Fibroblast of lung (primary cell): ENCODE results near the gene COLEC12. TPM values are rescaled to one million over a fixed set of nuclear protein-coding genes. Genes with fewer than 3 reads are reported as not detected.

Experiments
- DNase-seq, 2 donors: peaks; one replicate each; pipeline versions ENCODE4 v3.0.0 to v3.0.0-alpha.2; 2010; ENCODE audit warnings: low read depth in 2 of 2
- H2AFZ ChIP-seq: 2 replicates; pipeline ENCODE4 v1.5.1; 2012; ENCODE audit warnings: low read length, control low read depth, inconsistent platforms
- H3K27ac ChIP-seq: 2 replicates; pipeline ENCODE4 v1.5.1; 2011; ENCODE audit warnings: low read length, control low read depth; ENCODE audit not compliant: insufficient read depth
- H3K27me3 ChIP-seq: 2 replicates; pipeline ENCODE4 v1.5.1; 2011; ENCODE audit warnings: mild to moderate bottlenecking, low read length; ENCODE audit not compliant: control insufficient read depth, insufficient read depth
- H3K36me3 ChIP-seq: 2 replicates; pipeline ENCODE4 v1.5.1; 2011; ENCODE audit warnings: low read length; ENCODE audit not compliant: control insufficient read depth, insufficient read depth
- H3K4me1 ChIP-seq: 2 replicates; pipeline ENCODE4 v1.5.1; 2011; ENCODE audit warnings: low read length; ENCODE audit not compliant: control insufficient read depth, insufficient read depth; ENCODE audit errors: extremely low read depth
- H3K4me2 ChIP-seq: 2 replicates; pipeline ENCODE4 v1.5.1; 2011; ENCODE audit warnings: low read length, control low read depth; ENCODE audit not compliant: insufficient read depth; ENCODE audit errors: extremely low read depth
- H3K4me3 ChIP-seq, 4 experiments: fragments of 200-600 bp in 1 of 4; sonication (generic) in 1 of 4; replicated peaks in 1 of 4; 2 replicates each; pipeline ENCODE4 v1.5.1; 2011 to 2016; ENCODE audit warnings: low read length in 4 of 4, low read depth in 3 of 4, mild to moderate bottlenecking in 3 of 4, control low read depth in 2 of 4, inconsistent platforms in 1 of 4, mixed read lengths in 1 of 4; ENCODE audit not compliant: insufficient read depth in 1 of 4; ENCODE audit errors: control extremely low read depth in 1 of 4
- H3K79me2 ChIP-seq: 2 replicates; pipeline ENCODE4 v1.5.1; 2012; ENCODE audit warnings: mild to moderate bottlenecking, low read length, inconsistent platforms; ENCODE audit not compliant: control insufficient read depth, insufficient read depth
- H3K9ac ChIP-seq: 2 replicates; pipeline ENCODE4 v1.5.1; 2011; ENCODE audit warnings: mild to moderate bottlenecking, low read length, control low read depth; ENCODE audit not compliant: insufficient read depth
- H3K9me3 ChIP-seq: 2 replicates; pipeline ENCODE4 v1.5.1; 2012; ENCODE audit warnings: low read depth, low read length; ENCODE audit not compliant: control insufficient read depth, insufficient read depth
- H4K20me1 ChIP-seq: 2 replicates; pipeline ENCODE4 v1.5.1; 2011; ENCODE audit warnings: low read length; ENCODE audit not compliant: control insufficient read depth, insufficient read depth; ENCODE audit errors: extremely low read depth
- EZH2 ChIP-seq: IDR thresholded peaks from 2 replicates; pipeline ENCODE4 v1.5.1; 2012; ENCODE audit warnings: low read length, control low read depth, mild to moderate bottlenecking; ENCODE audit errors: missing control alignments
- polyA plus RNA-seq, 2 donors: library from polyadenylated mRNA; depleted of rRNA in 1 of 2; stranded (reverse) in 1 of 2; unstranded in 1 of 2; fragments of >200 nt; gene quantifications; 2 replicates each; pipeline ENCODE4 v1.2.1, GENCODE V29; 2011 to 2012; ENCODE audit warnings: missing spikeins in 1 of 2
- total RNA-seq: library from RNA; depleted of rRNA; stranded (reverse); fragments of >200 nt; gene quantifications from 2 replicates; pipeline ENCODE4 v1.2.1, GENCODE V29; 2014
- TF ChIP-seq, protein P1 (sequence below), 2 donors: IDR thresholded peaks in 1 of 2; conservative IDR thresholded peaks in 1 of 2; 1 replicate in 1 of 2; 2 replicates in 1 of 2; pipeline ENCODE4 v1.5.1; 2011 to 2012; ENCODE audit warnings: low read length in 2 of 2, control low read depth in 1 of 2, inconsistent platforms in 1 of 2, low read depth in 1 of 2, mild to moderate bottlenecking in 1 of 2

COLEC12 gene
- total and polyA plus RNA-seq, 2 donors (not counting 1 experiment from before 2014, with no cell fraction given), result 20.0 to 24.8 TPM

DNA sequence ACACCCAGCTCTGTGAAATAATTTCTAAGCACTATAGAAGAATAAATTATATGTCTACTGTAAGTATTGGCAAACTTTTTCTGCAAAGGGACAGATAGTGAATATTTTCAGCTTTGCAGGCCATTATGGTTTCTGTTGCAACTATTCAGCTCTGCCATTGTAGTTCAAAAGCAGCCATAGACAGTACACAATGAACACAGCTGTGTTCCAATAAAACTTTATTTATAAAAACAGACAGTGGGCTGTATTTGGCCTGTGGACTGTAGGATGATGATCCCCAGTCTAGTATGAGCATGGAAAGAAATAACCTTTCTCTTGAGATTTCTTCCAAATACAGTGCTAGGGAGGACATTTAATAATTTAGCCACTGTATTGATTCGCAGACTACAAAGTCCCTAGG lies 197.5 kb downstream of the COLEC12 start:
- Histone ChIP-seq H4K20me1 (no peaks in the 10 kb centered on the region), H2AFZ (no peak overlapping the region), H3K27ac (no peak overlapping the region), H3K4me1 (no peaks in the 10 kb centered on the region), H3K36me3 (no peaks in the 10 kb centered on the region), H3K79me2 (no peaks in the 10 kb centered on the region), H3K4me2 (no peak overlapping the region), H3K9me3 (no peaks in the 10 kb centered on the region), H3K4me3 (no peak overlapping the region), H3K9ac (no peak overlapping the region), H3K27me3 (peaks cover 17% of the 10 kb centered on the region)
- TF ChIP-seq EZH2, result no peak
- no peak for DNase-seq

DNA sequence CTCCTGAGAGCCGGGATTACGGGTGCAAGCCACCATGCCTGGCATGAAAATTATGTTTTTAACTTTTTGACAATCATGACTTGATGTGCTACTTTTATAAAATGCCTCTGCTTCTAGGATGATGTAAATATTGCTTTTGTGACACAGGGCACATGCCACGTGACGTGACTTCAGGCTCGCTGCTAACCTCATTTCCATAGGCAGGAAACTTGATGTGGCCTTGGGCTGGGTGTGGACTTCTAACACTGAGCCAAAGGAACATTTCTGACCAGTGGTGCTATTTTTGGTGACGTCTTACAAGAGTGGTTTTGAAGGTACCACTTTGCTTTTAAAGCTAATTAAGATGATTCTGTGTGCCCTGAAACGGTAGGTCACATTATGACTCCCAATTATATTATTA lies 198.4 kb downstream of the COLEC12 start:
- no peak for DNase-seq
- no peaks in the 10 kb centered on the region for H4K20me1 ChIP-seq
- no peak overlapping the region for H3K4me2 ChIP-seq
- H3K36me3 ChIP-seq, result no peaks in the 10 kb centered on the region
- H3K4me3 ChIP-seq, result no peak overlapping the region
- H3K9ac ChIP-seq, result no peak overlapping the region
- H3K27ac ChIP-seq, result no peak overlapping the region
- H3K4me1 ChIP-seq, result no peaks in the 10 kb centered on the region
- no peak overlapping the region for H2AFZ ChIP-seq
- H3K9me3 ChIP-seq, result no peaks in the 10 kb centered on the region
- H3K79me2 ChIP-seq, result no peaks in the 10 kb centered on the region
- no peak for TF ChIP-seq EZH2
- TF ChIP-seq, protein P1, sequence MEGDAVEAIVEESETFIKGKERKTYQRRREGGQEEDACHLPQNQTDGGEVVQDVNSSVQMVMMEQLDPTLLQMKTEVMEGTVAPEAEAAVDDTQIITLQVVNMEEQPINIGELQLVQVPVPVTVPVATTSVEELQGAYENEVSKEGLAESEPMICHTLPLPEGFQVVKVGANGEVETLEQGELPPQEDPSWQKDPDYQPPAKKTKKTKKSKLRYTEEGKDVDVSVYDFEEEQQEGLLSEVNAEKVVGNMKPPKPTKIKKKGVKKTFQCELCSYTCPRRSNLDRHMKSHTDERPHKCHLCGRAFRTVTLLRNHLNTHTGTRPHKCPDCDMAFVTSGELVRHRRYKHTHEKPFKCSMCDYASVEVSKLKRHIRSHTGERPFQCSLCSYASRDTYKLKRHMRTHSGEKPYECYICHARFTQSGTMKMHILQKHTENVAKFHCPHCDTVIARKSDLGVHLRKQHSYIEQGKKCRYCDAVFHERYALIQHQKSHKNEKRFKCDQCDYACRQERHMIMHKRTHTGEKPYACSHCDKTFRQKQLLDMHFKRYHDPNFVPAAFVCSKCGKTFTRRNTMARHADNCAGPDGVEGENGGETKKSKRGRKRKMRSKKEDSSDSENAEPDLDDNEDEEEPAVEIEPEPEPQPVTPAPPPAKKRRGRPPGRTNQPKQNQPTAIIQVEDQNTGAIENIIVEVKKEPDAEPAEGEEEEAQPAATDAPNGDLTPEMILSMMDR (conservative IDR thresholded peaks at IDR 0.05 in 1 of 2, IDR thresholded peaks at IDR 0.05 in 1 of 2; ENCODE audit: low read depth in 1 of 2, low read length in 2 of 2), result no peak
- peaks cover 16% of the 10 kb centered on the region for H3K27me3 ChIP-seq

DNA sequence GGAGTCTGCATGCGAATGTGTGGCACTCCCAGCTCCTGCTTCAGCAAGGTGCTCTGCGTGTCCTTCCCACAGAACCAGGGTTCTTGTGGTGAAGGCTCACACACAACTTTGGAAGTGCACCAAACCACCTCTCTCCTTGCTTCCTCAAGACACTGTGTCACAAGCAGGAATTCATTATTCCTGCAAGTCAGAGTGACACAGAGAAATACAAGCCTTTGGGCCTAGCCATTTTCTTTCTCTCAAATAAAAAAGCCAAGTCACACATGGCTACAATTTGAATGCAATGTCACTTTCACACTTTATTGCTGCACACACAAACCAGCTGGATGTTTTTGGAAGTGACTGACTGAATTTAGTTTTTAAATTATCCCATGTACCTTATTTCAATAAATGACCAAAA lies 202.6 kb downstream of the COLEC12 start:
- no peaks in the 10 kb centered on the region for H4K20me1 ChIP-seq
- TF ChIP-seq, protein P1 (conservative IDR thresholded peaks at IDR 0.05 in 1 of 2, IDR thresholded peaks at IDR 0.05 in 1 of 2; ENCODE audit: low read depth in 1 of 2, low read length in 2 of 2), result no peak
- TF ChIP-seq EZH2, result no peak
- H3K4me2 ChIP-seq, result no peak overlapping the region
- no peak overlapping the region for H3K9ac ChIP-seq
- H3K79me2 ChIP-seq, result no peaks in the 10 kb centered on the region
- H3K36me3 ChIP-seq, result no peaks in the 10 kb centered on the region
- no peak overlapping the region for H2AFZ ChIP-seq
- H3K4me1 ChIP-seq, result no peaks in the 10 kb centered on the region
- H3K27ac ChIP-seq, result no peak overlapping the region
- peaks cover 8% of the 10 kb centered on the region for H3K27me3 ChIP-seq
- peak in 1 of 2 donors; percentile 39 for DNase-seq
- no peak overlapping the region for H3K4me3 ChIP-seq
- no peaks in the 10 kb centered on the region for H3K9me3 ChIP-seq
